Keratinocyte (primary cell): Measurements from ENCODE around the gene APBB2.

Experiments used
- CTCF ChIP-seq, 3 experiments: IDR thresholded peaks in 1 of 3; conservative IDR thresholded peaks in 1 of 3; optimal IDR thresholded peaks in 1 of 3; 2 replicates in 2 of 3; 3 replicates in 1 of 3; pipeline versions ENCODE3 to v1.5.1; 2011; ENCODE audit warnings: low read length in 3 of 3, mild to moderate bottlenecking in 3 of 3, moderate library complexity in 2 of 3, control low read depth in 1 of 3, inconsistent platforms in 1 of 3; ENCODE audit not compliant: insufficient read depth in 2 of 3; ENCODE audit errors: extremely low read depth in 1 of 3
- EZH2 ChIP-seq: IDR thresholded peaks from one replicate; pipeline ENCODE4 v1.6.1; 2012; ENCODE audit warnings: inconsistent platforms, mild to moderate bottlenecking, low read length, moderate library complexity

- TF ChIP-seq CTCF (optimal IDR thresholded peaks at IDR 0.05 in 1 of 3, IDR thresholded peaks at IDR 0.05 in 1 of 3, conservative IDR thresholded peaks at IDR 0.05 in 1 of 3; ENCODE audit: extremely low read depth in 1 of 3, insufficient read depth in 2 of 3, low read length in 3 of 3) (no peak), EZH2 (no peak)
These were observed 47.2 kb downstream of the APBB2 start for GRCh38 chr4:41167191-41167590.
